ENCODE measurements around the gene CLIP4. TPM values are rescaled to one million over a fixed set of nuclear protein-coding genes. Genes with fewer than 3 reads are reported as not detected.

Gene CLIP4
- polyA plus RNA-seq, 1 experiment = 38.8 TPM

- H3K27me3 ChIP-seq (ENCODE audit: control insufficient read depth, insufficient read depth, low read length) = no peaks in the 10 kb centered on the region
- H3K36me3 ChIP-seq (ENCODE audit: control insufficient read depth, insufficient read depth, low read length) = peaks cover 7% of the 10 kb centered on the region
- no peak overlapping the region for H3K4me3 ChIP-seq (ENCODE audit: low read depth, low read length)
- no peak for TF ChIP-seq CTCF (IDR thresholded peaks at IDR 0.05; ENCODE audit: insufficient read depth, low read depth, low read length)
- CTCF ChIA-PET = interaction anchor here (1.1 kb wide), 1 partner anchor 207 kb away, joined by 3 read pairs; no protein-coding TSS in a partner anchor
- DNase-seq (ENCODE audit: low read depth) = peak; percentile 35
- POLR2A ChIA-PET = no interaction called here
These were observed 50.4 kb downstream of the CLIP4 start for GRCh38 chr2:29165362-29166241.

GRCh38 chr2:29166242-29167039, 51.2 kb downstream of the CLIP4 start:
- ChIA-PET CTCF (no interaction called here), POLR2A (no interaction called here)

GRCh38 chr2:29174937-29175336, 59.7 kb downstream of the CLIP4 start:
- POLR2A ChIA-PET = no interaction called here

More at GRCh38 chr2:29166242-29167039, 51.2 kb downstream of the CLIP4 start:
- H3K36me3 ChIP-seq (ENCODE audit: control insufficient read depth, insufficient read depth, low read length) = peaks cover 6% of the 10 kb centered on the region
- no peak for DNase-seq (ENCODE audit: low read depth)
- no peaks in the 10 kb centered on the region for H3K27me3 ChIP-seq (ENCODE audit: control insufficient read depth, insufficient read depth, low read length)
- no peak overlapping the region for H3K4me3 ChIP-seq (ENCODE audit: low read depth, low read length)
- no peak for TF ChIP-seq CTCF (IDR thresholded peaks at IDR 0.05; ENCODE audit: insufficient read depth, low read depth, low read length)

GRCh38 chr2:29175338-29175737, 60.1 kb downstream of the CLIP4 start:
- peaks cover 13% of the 10 kb centered on the region for H3K36me3 ChIP-seq (ENCODE audit: control insufficient read depth, insufficient read depth, low read length)
- H3K4me3 ChIP-seq (ENCODE audit: low read depth, low read length) = no peak overlapping the region
- POLR2A ChIA-PET = no interaction called here
- DNase-seq (ENCODE audit: low read depth) = no peak
- CTCF ChIA-PET = no interaction called here
- no peaks in the 10 kb centered on the region for H3K27me3 ChIP-seq (ENCODE audit: control insufficient read depth, insufficient read depth, low read length)
- TF ChIP-seq CTCF (IDR thresholded peaks at IDR 0.05; ENCODE audit: insufficient read depth, low read depth, low read length) = no peak

More at GRCh38 chr2:29174937-29175336, 59.7 kb downstream of the CLIP4 start:
- Histone ChIP-seq H3K36me3 (ENCODE audit: control insufficient read depth, insufficient read depth, low read length) (peaks cover 11% of the 10 kb centered on the region; the same call in 1 of the 2 replicates), H3K27me3 (ENCODE audit: control insufficient read depth, insufficient read depth, low read length) (no peaks in the 10 kb centered on the region), H3K4me3 (ENCODE audit: low read depth, low read length) (no peak overlapping the region)
- DNase-seq (ENCODE audit: low read depth) = no peak
- TF ChIP-seq CTCF (IDR thresholded peaks at IDR 0.05; ENCODE audit: insufficient read depth, low read depth, low read length) = no peak
- CTCF ChIA-PET = no interaction called here

GRCh38 chr2:29182334-29182733, 67.1 kb downstream of the CLIP4 start:
- Histone ChIP-seq H3K36me3 (ENCODE audit: control insufficient read depth, insufficient read depth, low read length) (peaks cover 9% of the 10 kb centered on the region), H3K27me3 (ENCODE audit: control insufficient read depth, insufficient read depth, low read length) (no peaks in the 10 kb centered on the region), H3K4me3 (ENCODE audit: low read depth, low read length) (no peak overlapping the region)
- no peak for TF ChIP-seq CTCF (IDR thresholded peaks at IDR 0.05; ENCODE audit: insufficient read depth, low read depth, low read length)
- ChIA-PET CTCF (interaction anchor here (1.6 kb wide), 1 partner anchor 13 kb away, joined by 3 read pairs; no protein-coding TSS in a partner anchor), POLR2A (no interaction called here)
- DNase-seq (ENCODE audit: low read depth) = no peak
